Fibroblast of skin of scalp (primary cell): ENCODE results near the gene ARHGAP24.
"Not testable (repeated sequence)": the region's sequence is repeated elsewhere in the genome, so short reads cannot be mapped to it uniquely, and the experiment has no call there.

Experiments
- DNase-seq: peaks from one replicate; pipeline ENCODE4 v3.0.0-alpha.2; 2013

Gene ARHGAP24

DNA sequence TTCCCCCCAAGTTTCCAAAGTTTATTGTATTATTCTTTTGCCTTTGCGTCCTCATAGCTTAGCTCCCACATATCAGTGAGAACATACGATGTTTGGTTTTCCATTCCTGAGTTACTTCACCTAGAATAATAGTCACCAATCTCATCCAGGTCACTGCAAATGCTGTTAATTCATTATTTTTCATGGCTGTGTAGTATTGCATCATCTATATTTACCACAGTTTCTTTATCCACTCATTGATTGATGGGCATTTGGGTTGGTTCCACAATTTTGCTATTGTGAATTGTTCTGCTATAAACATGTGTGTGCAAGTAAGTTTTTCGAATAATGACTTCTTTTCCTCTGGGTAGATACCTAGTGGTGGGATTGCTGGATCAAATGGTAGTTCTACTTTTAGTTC is 43.6 kb downstream of the ARHGAP24 start:
- DNase-seq, result not testable (repeated sequence)

- DNase-seq, result no peak
Observed at GRCh38 chr4:85520765-85521749, 46.1 kb downstream of the ARHGAP24 start.

DNA sequence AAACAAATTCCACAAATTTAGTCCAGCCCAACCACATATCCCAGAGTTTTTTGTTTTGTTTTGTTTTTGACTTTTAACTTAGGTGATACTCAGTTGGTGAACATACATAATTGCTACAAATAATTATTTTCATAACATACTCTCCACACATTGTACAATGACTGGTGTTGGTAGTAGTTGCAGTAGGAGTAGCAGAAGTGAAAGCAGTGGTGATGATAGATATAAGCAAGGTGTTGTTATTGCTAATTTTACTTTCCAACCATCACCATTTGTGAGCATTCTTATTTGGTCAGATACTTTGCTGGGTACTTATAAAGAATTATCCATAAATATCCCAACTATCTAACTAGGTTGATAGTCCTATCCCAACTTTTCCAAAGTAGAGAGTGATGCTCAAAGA is 47.3 kb downstream of the ARHGAP24 start:
- no peak for DNase-seq

GRCh38 chr4:85522836-85523235 is 47.9 kb downstream of the ARHGAP24 start:
- peak; percentile 59 for DNase-seq

DNA sequence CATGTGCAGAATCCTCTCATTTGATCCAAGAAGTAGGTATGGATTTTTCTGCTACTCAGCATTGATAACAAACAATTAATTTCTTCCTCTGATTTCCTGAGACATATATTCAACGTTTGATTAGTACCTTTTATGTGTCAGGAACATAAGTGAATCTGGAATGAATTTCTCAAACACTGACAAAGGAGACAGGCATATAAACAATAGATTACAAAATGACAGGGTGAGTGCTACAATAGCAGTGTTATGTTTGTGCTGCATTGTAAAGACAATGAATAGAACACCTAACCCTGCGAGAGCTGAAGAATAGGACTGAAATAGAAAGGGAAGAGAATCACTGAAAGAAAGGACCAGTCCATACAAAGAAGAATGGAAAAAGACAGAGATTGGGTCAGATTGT is 52.9 kb downstream of the ARHGAP24 start:
- no peak for DNase-seq

- no peak for DNase-seq
Observed at GRCh38 chr4:85531560-85532341, 56.8 kb downstream of the ARHGAP24 start.

DNA sequence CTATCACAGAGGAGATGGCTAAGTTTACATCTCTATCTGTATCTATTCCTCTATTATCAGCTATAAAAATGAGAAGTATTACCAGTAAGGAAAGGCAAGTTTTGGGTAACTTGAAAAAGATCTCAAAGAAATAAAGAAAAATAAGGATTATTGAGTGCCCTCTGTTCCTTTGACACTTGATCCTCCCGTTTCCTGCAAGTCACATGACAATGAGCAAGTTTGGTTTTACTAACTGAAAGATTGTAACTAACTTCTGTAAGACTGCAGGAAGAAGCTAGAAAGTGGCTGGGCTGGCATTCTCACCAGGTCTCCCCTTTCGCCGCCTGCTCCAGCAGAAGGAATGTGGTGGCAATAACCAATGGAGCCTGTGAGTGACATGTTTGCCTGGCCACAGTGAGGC is 59.2 kb downstream of the ARHGAP24 start:
- no peak for DNase-seq

DNA sequence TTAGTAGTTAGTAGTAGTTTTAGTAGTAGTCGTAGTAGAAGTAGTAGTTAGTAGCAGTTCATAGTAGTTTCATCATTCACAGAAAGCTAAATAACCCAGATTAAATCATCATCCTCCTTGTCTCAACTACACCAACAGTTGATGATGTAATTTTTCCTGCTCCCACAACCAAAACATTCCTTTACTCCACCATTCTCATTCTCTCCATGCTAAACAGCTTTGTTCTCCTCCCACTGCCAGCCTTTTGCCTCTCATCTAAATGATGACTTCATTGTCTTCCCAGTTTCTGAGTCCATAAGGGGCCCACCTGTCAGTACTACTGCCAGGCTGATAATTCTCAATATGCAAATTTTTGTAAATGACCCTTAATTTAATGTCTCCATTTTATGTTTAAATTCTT is 68.9 kb downstream of the ARHGAP24 start:
- DNase-seq, result peak; percentile 71

- DNase-seq, result no peak
Observed at GRCh38 chr4:85544751-85545150, 69.8 kb downstream of the ARHGAP24 start.

DNA sequence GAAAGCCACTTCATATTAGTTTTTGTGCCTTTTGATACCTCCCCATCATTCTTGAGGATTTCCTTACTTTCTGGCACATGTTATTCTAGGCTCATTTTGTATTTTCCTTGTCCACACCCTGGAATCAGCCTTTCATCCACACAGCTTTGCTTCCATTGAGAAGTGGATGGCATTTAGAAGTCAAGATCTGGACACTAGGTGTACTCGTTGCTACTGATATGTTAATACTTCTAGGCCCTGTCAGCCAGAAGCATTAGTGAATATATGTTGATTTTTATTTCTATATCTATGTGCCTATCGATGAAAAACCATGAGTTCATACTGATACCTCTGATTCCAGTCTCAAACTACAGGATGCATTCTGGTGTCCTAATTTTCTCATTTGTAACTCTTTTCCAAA is 73.2 kb downstream of the ARHGAP24 start:
- peak; percentile 14 for DNase-seq

DNA sequence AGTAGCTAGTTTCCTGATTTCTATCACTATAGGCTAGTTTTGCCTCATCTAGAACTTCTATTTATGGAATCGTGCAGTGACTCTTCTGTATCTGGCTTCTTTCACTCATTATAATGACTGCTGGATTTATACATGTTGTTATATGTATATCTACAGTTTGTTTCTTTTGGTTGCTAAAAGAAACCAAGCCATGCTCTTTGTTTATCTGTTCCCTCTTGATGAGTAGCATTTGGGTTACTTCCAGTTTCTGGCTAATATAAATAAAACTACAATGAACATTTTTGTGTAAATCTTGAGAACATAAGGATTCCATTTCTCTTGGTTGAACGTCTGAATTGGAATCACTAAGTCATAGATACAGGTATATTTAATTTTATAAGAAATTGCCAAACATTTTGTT is 73.9 kb downstream of the ARHGAP24 start:
- DNase-seq, result no peak

DNA sequence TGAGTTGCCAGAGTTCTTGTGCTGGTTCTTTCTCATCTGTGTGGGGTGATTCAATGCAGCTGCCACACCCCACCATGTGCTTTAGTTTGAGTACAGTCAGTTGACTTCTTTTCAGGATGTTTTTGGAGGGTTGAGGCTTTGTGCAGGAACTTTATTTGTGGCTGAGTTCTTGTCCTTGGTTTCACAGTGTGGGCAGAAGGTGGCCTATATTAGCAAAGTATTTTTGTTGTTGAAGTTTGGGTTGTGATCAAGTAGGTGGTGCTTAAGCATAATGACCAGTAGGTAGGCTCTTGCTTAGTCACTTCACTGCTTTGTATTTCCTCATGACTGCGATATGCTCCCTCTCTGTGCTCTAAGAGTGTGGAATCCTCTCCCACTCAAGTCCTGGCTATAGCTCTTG is 80.3 kb downstream of the ARHGAP24 start:
- no peak for DNase-seq

GRCh38 chr4:85556283-85556682 is 81.3 kb downstream of the ARHGAP24 start:
- no peak for DNase-seq

DNA sequence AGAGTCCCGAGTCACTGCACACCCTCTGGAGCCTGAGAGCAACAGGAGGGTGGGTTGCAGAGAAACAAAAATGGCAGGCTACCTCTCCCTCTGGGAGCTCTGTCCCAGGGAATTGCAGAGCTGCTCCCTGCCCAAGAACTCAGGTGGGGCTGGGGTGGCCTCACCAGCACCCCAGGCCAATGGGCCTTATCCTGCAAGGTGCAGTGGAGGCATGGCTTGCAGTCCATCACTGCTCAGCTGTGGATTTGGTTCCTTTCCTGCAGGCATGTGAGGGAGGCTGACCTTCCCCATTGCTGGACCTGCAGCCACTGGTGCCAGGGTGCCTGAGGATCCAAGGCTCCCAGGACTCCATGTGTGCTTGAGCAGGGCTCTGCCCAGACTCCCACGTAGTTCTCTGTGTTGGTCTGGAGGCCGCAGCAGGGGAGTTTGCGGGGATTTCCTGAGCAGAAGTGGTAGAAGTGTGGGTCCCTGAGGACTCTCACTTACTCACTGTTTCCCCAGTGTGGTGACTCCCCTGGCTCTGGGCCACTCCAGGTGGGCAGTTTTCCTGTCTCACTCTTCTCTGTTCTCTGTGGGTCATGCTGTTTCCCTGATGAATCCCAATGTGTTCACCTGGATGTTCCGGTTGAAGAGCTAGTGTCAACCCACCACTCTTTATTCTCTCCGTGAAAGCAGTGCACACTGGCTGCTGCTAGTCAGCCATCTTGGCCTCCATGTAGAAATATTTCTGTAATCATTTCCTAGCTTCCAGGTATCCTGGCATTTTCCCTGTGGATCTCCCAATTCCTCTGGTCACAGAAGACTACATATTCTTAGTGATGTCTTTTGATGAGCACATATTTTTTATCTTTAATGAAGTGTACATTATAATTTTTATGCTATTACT is 82.3 kb downstream of the ARHGAP24 start:
- no peak for DNase-seq

DNA sequence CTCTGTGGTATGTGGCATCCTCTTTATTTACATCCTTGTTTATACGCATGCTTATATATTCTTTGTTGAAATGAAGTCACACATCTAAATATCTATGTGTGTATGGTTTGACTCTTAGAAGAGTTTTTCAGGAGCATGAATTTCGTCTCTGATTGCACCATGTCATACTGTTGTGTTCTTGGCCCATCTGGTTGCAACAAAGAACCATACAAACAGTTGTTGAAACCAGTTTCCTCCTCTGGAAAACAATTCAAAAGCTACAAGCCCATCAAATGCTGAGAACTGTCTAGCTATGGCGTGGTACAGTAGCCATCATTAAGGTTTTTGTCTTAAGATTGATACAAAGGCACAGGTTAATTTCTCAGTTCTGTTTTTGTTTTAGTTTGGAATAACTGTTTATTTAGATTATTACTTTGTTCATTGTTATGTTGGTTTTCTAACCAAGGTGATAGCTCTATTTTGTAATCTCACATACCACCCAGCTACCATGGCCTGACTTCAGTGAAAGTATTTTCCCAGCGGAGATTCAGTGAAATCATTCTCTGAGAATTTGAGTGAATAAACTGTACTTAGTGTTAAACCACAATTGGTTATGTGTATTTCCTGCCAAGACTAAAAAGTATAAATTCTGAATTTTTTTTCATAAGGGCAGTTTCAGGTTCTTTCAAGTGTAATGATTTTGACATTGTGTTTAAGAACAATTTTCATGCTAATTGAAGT is 91.0 kb downstream of the ARHGAP24 start:
- peak; percentile 65 for DNase-seq

- DNase-seq, result no peak
Observed at GRCh38 chr4:85569730-85570299, 94.9 kb downstream of the ARHGAP24 start.

GRCh38 chr4:85570388-85570787 is 95.4 kb downstream of the ARHGAP24 start:
- DNase-seq, result no peak

DNA sequence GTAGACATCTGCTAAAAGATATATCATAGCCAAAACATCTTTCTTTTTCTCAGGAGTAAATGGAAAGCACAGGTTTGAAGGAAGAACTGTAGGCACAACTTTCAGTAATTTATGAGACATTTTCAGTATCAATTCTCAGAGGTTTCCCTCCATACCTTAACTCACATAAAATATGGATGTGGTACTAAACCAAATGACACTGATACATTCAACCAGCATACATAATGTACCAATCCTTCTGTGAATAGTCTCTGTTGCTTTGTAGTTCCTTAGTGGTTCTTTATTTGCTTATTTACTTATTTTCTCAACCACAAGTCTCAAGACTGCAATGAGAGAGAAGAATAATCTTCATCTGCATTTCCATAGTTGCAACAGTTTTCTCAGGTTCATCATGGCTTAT is 96.1 kb downstream of the ARHGAP24 start:
- DNase-seq, result no peak

- peak; percentile 30 for DNase-seq
Observed at GRCh38 chr4:85573270-85573669, 98.3 kb downstream of the ARHGAP24 start.

GRCh38 chr4:85577307-85577706 is 102.4 kb downstream of the ARHGAP24 start:
- DNase-seq, result no peak

DNA sequence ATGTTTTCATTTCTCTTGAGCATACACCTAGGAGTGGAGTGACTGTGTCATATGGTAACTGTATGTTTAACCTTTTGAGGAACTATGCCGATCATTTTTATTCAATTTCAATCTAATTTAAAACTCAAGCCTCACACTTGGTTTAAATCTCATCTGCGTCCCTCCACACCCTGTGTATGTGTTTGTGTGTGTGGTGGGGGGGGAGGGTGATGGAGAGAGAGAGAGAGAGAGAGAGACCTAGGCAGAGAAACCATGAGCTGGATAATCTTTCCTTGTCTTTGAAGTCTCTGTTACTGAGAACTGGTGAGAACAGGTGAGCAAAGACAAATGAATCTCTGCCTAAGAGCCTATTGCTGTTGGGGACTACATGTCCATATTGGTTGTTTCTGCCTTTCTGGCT is 105.0 kb downstream of the ARHGAP24 start:
- DNase-seq, result no peak

DNA sequence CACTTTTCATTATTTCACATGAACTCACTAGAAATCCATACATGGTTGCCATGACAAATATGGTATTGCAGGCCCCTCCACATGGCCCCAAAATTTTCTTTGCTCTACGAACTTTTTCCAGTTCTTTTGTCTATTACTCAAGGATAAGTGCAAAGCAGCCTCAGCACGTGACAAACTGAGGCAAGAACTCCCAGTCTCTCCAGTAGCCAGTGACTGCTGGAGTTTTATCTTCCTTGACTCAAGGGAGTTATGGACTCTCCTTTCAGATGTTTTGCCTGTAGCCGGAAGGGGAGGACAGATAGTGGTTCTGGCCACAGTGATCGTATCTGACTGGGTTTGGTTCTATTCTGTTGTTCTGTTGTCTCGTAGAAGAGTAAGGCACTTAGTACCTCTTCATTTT is 105.5 kb downstream of the ARHGAP24 start:
- DNase-seq, result no peak
